MM.1S (cell line): ENCODE measurements around the gene SCMH1.

ENCODE experiments used
- DNase-seq: peaks from one replicate; pipeline ENCODE4 v3.0.0-alpha.2; 2015
- H2AFZ ChIP-seq: fragments of 300-600 bp; sonication (generic); 2 replicates; pipeline ENCODE4 v1.6.0; 2016; ENCODE audit warnings: antibody characterized with exemption, low read length
- H3F3A ChIP-seq: fragments of 300-600 bp; sonication (generic); 2 replicates; pipeline ENCODE4 v1.6.1; 2016; ENCODE audit warnings: mild to moderate bottlenecking, antibody characterized with exemption, low read length, moderate library complexity, mixed read lengths; ENCODE audit not compliant: insufficient read depth
- H3K27ac ChIP-seq: fragments of 300-600 bp; sonication (generic); 2 replicates; pipeline ENCODE4 v1.5.1; 2016; ENCODE audit warnings: mild to moderate bottlenecking, low read length
- H3K27me3 ChIP-seq: fragments of 300-600 bp; sonication (generic); replicated peaks from 2 replicates; pipeline ENCODE4 v1.6.0; 2016; ENCODE audit warnings: low read length; ENCODE audit not compliant: insufficient read depth
- H3K36me3 ChIP-seq: fragments of 300-600 bp; sonication (generic); replicated peaks from 2 replicates; pipeline ENCODE4 v1.6.1; 2016; ENCODE audit warnings: mild to moderate bottlenecking, low read length, mixed read lengths; ENCODE audit not compliant: insufficient read depth
- H3K4me1 ChIP-seq: fragments of 300-600 bp; sonication (generic); 2 replicates; pipeline ENCODE4 v1.6.1; 2016; ENCODE audit warnings: low read length, mixed read lengths
- H3K4me2 ChIP-seq: fragments of 300-600 bp; sonication (generic); 2 replicates; pipeline ENCODE4 v1.6.0; 2016; ENCODE audit warnings: low read depth, low read length
- H3K4me3 ChIP-seq: fragments of 300-600 bp; sonication (generic); 2 replicates; pipeline ENCODE4 v1.5.1; 2016; ENCODE audit warnings: low read length, mixed read lengths
- H3K79me2 ChIP-seq: fragments of 300-600 bp; sonication (generic); 2 replicates; pipeline ENCODE4 v1.6.1; 2016; ENCODE audit warnings: mixed run types, low read length, mixed read lengths
- H3K9ac ChIP-seq: fragments of 300-600 bp; sonication (generic); 2 replicates; pipeline ENCODE4 v1.6.1; 2016; ENCODE audit warnings: low read length, mixed read lengths
- H3K9me2 ChIP-seq: fragments of 300-600 bp; sonication (generic); replicated peaks from 2 replicates; pipeline ENCODE4 v1.6.1; 2016; ENCODE audit warnings: mild to moderate bottlenecking, low read length, mixed read lengths; ENCODE audit not compliant: insufficient read depth
- H3K9me3 ChIP-seq: fragments of 300-600 bp; sonication (generic); replicated peaks from 2 replicates; pipeline ENCODE4 v1.6.1; 2016; ENCODE audit warnings: mild to moderate bottlenecking, low read length, mixed read lengths; ENCODE audit not compliant: insufficient read depth
- H4K20me1 ChIP-seq: fragments of 300-600 bp; sonication (generic); 2 replicates; pipeline ENCODE4 v1.6.1; 2016; ENCODE audit warnings: mild to moderate bottlenecking, low read length, moderate library complexity, mixed read lengths; ENCODE audit not compliant: insufficient read depth
- CTCF ChIP-seq: fragments of 300-600 bp; sonication (generic); IDR thresholded peaks from 2 replicates; pipeline ENCODE4 v1.5.1; 2016; ENCODE audit warnings: antibody characterized with exemption, low read length, mixed read lengths
- EZH2 ChIP-seq: fragments of 300-600 bp; sonication (generic); optimal IDR thresholded peaks from 2 replicates; pipeline ENCODE3; 2017; ENCODE audit warnings: low read depth, mild to moderate bottlenecking, antibody characterized with exemption, low read length, mixed read lengths
- EZH2phosphoT487 ChIP-seq: fragments of 300-600 bp; sonication (generic); IDR thresholded peaks from 2 replicates; pipeline ENCODE4 v1.6.1; 2018; ENCODE audit warnings: antibody characterized with exemption, low read length

Gene SCMH1

GRCh38 chr1:41051022-41051421 is 191.1 kb downstream of the SCMH1 start:
- no peaks in the 10 kb centered on the region for H3K9me3 ChIP-seq
- no peaks in the 10 kb centered on the region for H3K79me2 ChIP-seq
- H3F3A ChIP-seq, result no peaks in the 10 kb centered on the region
- no peaks in the 10 kb centered on the region for H3K9me2 ChIP-seq
- H3K4me3 ChIP-seq, result no peak overlapping the region
- H3K36me3 ChIP-seq, result no peaks in the 10 kb centered on the region
- no peak overlapping the region for H3K4me2 ChIP-seq
- TF ChIP-seq CTCF (no peak), EZH2 (no peak), EZH2phosphoT487 (no peak)
- no peak overlapping the region for H2AFZ ChIP-seq
- no peak overlapping the region for H3K9ac ChIP-seq
- H3K27me3 ChIP-seq, result no peaks in the 10 kb centered on the region
- DNase-seq, result no peak
- no peaks in the 10 kb centered on the region for H4K20me1 ChIP-seq
- no peak overlapping the region for H3K27ac ChIP-seq
- no peaks in the 10 kb centered on the region for H3K4me1 ChIP-seq

GRCh38 chr1:41048540-41048939 is 193.6 kb downstream of the SCMH1 start:
- Histone ChIP-seq H3K4me1 (no peaks in the 10 kb centered on the region), H3K9ac (no peak overlapping the region), H3K9me3 (no peaks in the 10 kb centered on the region), H3K27ac (no peak overlapping the region), H4K20me1 (no peaks in the 10 kb centered on the region), H3K4me2 (no peak overlapping the region), H3K36me3 (no peaks in the 10 kb centered on the region), H3K27me3 (no peaks in the 10 kb centered on the region), H2AFZ (no peak overlapping the region), H3K79me2 (no peaks in the 10 kb centered on the region), H3K4me3 (no peak overlapping the region), H3K9me2 (no peaks in the 10 kb centered on the region), H3F3A (no peaks in the 10 kb centered on the region)
- no peak for TF ChIP-seq EZH2
- TF ChIP-seq CTCF, result no peak
- no peak for TF ChIP-seq EZH2phosphoT487
- DNase-seq, result no peak

- no peak overlapping the region for H3K4me3 ChIP-seq
- H3F3A ChIP-seq, result no peaks in the 10 kb centered on the region
- H3K27ac ChIP-seq, result no peak overlapping the region
- no peaks in the 10 kb centered on the region for H4K20me1 ChIP-seq
- H3K79me2 ChIP-seq, result no peaks in the 10 kb centered on the region
- H3K9me3 ChIP-seq, result no peaks in the 10 kb centered on the region
- no peak overlapping the region for H3K9ac ChIP-seq
- H2AFZ ChIP-seq, result no peak overlapping the region
- no peaks in the 10 kb centered on the region for H3K27me3 ChIP-seq
- no peak for DNase-seq
- H3K4me2 ChIP-seq, result no peak overlapping the region
- H3K4me1 ChIP-seq, result no peaks in the 10 kb centered on the region
- no peak for TF ChIP-seq EZH2phosphoT487
- TF ChIP-seq CTCF, result no peak
- no peak for TF ChIP-seq EZH2
- no peaks in the 10 kb centered on the region for H3K36me3 ChIP-seq
- H3K9me2 ChIP-seq, result no peaks in the 10 kb centered on the region
Measured at GRCh38 chr1:41046347-41046775, 195.7 kb downstream of the SCMH1 start.
